ENCODE data around the gene F2R. TPM values are rescaled to one million over a fixed set of nuclear protein-coding genes. Genes with fewer than 3 reads are reported as not detected.

F2R gene
- total RNA-seq, 1 experiment from 2014 or later: 6.3 TPM

GRCh38 chr5:76688212-76688611 lies 27.7 kb upstream of the F2R start:
- Histone ChIP-seq H3K9me3 (no peaks in the 10 kb centered on the region), H3K27me3 (replicated peaks; ENCODE audit: control insufficient read depth, insufficient read depth, low read length) (no peaks in the 10 kb centered on the region), H3K36me3 (ENCODE audit: control insufficient read depth, insufficient read depth, low read length) (peaks cover 1% of the 10 kb centered on the region; the same call in 1 of the 2 replicates), H3K4me3 (ENCODE audit: low read depth, low read length) (no peak overlapping the region), H3K4me1 (peaks cover 33% of the 10 kb centered on the region)
- ChIA-PET POLR2A (no interaction called here), CTCF (no interaction called here)
- no peaks in the 10 kb centered on the region for H3K9me3 Mint-ChIP-seq (ENCODE audit: unreplicated experiment)
- no peak overlapping the region for H3K4me3 Mint-ChIP-seq (ENCODE audit: unreplicated experiment)
- no peaks in the 10 kb centered on the region for H3K27me3 Mint-ChIP-seq (ENCODE audit: insufficient read depth, unreplicated experiment)
- no TSS peak for BruUV-seq (replicated peaks)
- intact Hi-C loops (cut with micrococcal nuclease; ENCODE audit: unreplicated experiment): no loop called here
- H3K27ac Mint-ChIP-seq (ENCODE audit: unreplicated experiment): no peak overlapping the region
- H3K4me1 Mint-ChIP-seq (ENCODE audit: low read depth, unreplicated experiment): peaks cover 31% of the 10 kb centered on the region
- no peak for TF ChIP-seq CTCF (IDR thresholded peaks at IDR 0.05; ENCODE audit: insufficient read depth in 1 of 2, low read depth in 1 of 2, low read length in 1 of 2, severe bottlenecking in 1 of 2, unreplicated experiment in 1 of 2)
- H3K36me3 Mint-ChIP-seq (ENCODE audit: insufficient read depth, unreplicated experiment): peaks cover 43% of the 10 kb centered on the region
- no peak for DNase-seq

- Mint-ChIP-seq H3K9me3 (ENCODE audit: unreplicated experiment) (no peaks in the 10 kb centered on the region), H3K36me3 (ENCODE audit: insufficient read depth, unreplicated experiment) (peaks cover 37% of the 10 kb centered on the region), H3K4me3 (ENCODE audit: unreplicated experiment) (no peak overlapping the region), H3K4me1 (ENCODE audit: low read depth, unreplicated experiment) (peaks cover 25% of the 10 kb centered on the region), H3K27ac (ENCODE audit: unreplicated experiment) (no peak overlapping the region), H3K27me3 (ENCODE audit: insufficient read depth, unreplicated experiment) (no peaks in the 10 kb centered on the region)
- intact Hi-C loops (cut with micrococcal nuclease; ENCODE audit: unreplicated experiment): no loop called here
- peaks cover 27% of the 10 kb centered on the region for H3K4me1 ChIP-seq
- no TSS peak for BruUV-seq (replicated peaks)
- peak; percentile 21 to 48 for DNase-seq
- no peak for TF ChIP-seq CTCF (IDR thresholded peaks at IDR 0.05; ENCODE audit: insufficient read depth in 1 of 2, low read depth in 1 of 2, low read length in 1 of 2, severe bottlenecking in 1 of 2, unreplicated experiment in 1 of 2)
- CTCF ChIA-PET: no interaction called here
- no peaks in the 10 kb centered on the region for H3K27me3 ChIP-seq (replicated peaks; ENCODE audit: control insufficient read depth, insufficient read depth, low read length)
- POLR2A ChIA-PET: no interaction called here
- no peaks in the 10 kb centered on the region for H3K9me3 ChIP-seq
- peaks cover 1% of the 10 kb centered on the region; the same call in 1 of the 2 replicates for H3K36me3 ChIP-seq (ENCODE audit: control insufficient read depth, insufficient read depth, low read length)
- no peak overlapping the region for H3K4me3 ChIP-seq (ENCODE audit: low read depth, low read length)
Observed at GRCh38 chr5:76688836-76689235, 27.1 kb upstream of the F2R start.

- Histone ChIP-seq H3K9me3 (no peaks in the 10 kb centered on the region), H3K4me3 (ENCODE audit: low read depth, low read length) (no peak overlapping the region), H3K4me1 (peaks cover 20% of the 10 kb centered on the region), H3K27me3 (replicated peaks; ENCODE audit: control insufficient read depth, insufficient read depth, low read length) (no peaks in the 10 kb centered on the region), H3K36me3 (ENCODE audit: control insufficient read depth, insufficient read depth, low read length) (peaks cover 1% of the 10 kb centered on the region; the same call in 1 of the 2 replicates)
- TF ChIP-seq CTCF (IDR thresholded peaks at IDR 0.05; ENCODE audit: insufficient read depth in 1 of 2, low read depth in 1 of 2, low read length in 1 of 2, severe bottlenecking in 1 of 2, unreplicated experiment in 1 of 2): no peak
- ChIA-PET CTCF (no interaction called here), POLR2A (no interaction called here)
- H3K4me3 Mint-ChIP-seq (ENCODE audit: unreplicated experiment): no peak overlapping the region
- DNase-seq: no peak
- intact Hi-C loops (cut with micrococcal nuclease; ENCODE audit: unreplicated experiment): no loop called here
- H3K9me3 Mint-ChIP-seq (ENCODE audit: unreplicated experiment): no peaks in the 10 kb centered on the region
- peaks cover 38% of the 10 kb centered on the region for H3K36me3 Mint-ChIP-seq (ENCODE audit: insufficient read depth, unreplicated experiment)
- peaks cover 20% of the 10 kb centered on the region for H3K4me1 Mint-ChIP-seq (ENCODE audit: low read depth, unreplicated experiment)
- no peaks in the 10 kb centered on the region for H3K27me3 Mint-ChIP-seq (ENCODE audit: insufficient read depth, unreplicated experiment)
- no TSS peak for BruUV-seq (replicated peaks)
- H3K27ac Mint-ChIP-seq (ENCODE audit: unreplicated experiment): no peak overlapping the region
Observed at GRCh38 chr5:76689321-76690036, 26.4 kb upstream of the F2R start.
